GM12875 (cell line): ENCODE data around the gene PNPLA2.

Source experiments
- H3K4me3 ChIP-seq: one replicate; pipeline ENCODE4 v1.5.1; 2011; ENCODE audit warnings: low read depth, low read length, control low read depth
- CTCF ChIP-seq: IDR thresholded peaks from 2 replicates; pipeline ENCODE4 v1.5.1; 2011; ENCODE audit warnings: low read depth, mild to moderate bottlenecking, control low read depth, inconsistent platforms, low read length, moderate library complexity, borderline replicate concordance; ENCODE audit not compliant: insufficient read depth

Gene PNPLA2

GRCh38 chr11:802693-803466 lies 15.8 kb upstream of the PNPLA2 start:
- no peak for TF ChIP-seq CTCF
- H3K4me3 ChIP-seq, result no peak overlapping the region

- H3K4me3 ChIP-seq, result peak overlapping the region; percentile 66
- TF ChIP-seq CTCF, result no peak
These were observed 15.3 kb upstream of the PNPLA2 start for GRCh38 chr11:803467-803742.

GRCh38 chr11:803770-804598 lies 14.7 kb upstream of the PNPLA2 start:
- peak overlapping the region; percentile 66 for H3K4me3 ChIP-seq
- no peak for TF ChIP-seq CTCF

GRCh38 chr11:804599-804964 lies 14.1 kb upstream of the PNPLA2 start:
- peak overlapping the region; percentile 66 for H3K4me3 ChIP-seq
- no peak for TF ChIP-seq CTCF

- peak overlapping the region; percentile 92 for H3K4me3 ChIP-seq
- TF ChIP-seq CTCF, result peak; percentile 37; the same call in 1 of the 2 replicates
These were observed 10.1 kb upstream of the PNPLA2 start for GRCh38 chr11:808427-809286.

- H3K4me3 ChIP-seq, result peak within 1 kb of the TSS; percentile 92
- no peak for TF ChIP-seq CTCF
These were observed 9.3 kb upstream of the PNPLA2 start, which contains the start of gene RPLP2 for GRCh38 chr11:809287-810039. Gene RPLP2, plus strand, starts transcription at chr11:809967. Its CDS starts 268 bp downstream, at chr11:810235.
